CD14-positive monocyte (primary cell): ENCODE measurements around the gene CDH23. TPM values are rescaled to one million over a fixed set of nuclear protein-coding genes. Genes with fewer than 3 reads are reported as not detected.

Experiments
- DNase-seq, 3 donors: peaks; one replicate each; pipeline ENCODE4 v3.0.0-alpha.2; 2011 to 2022
- H2AFZ ChIP-seq: 2 replicates; pipeline ENCODE4 v1.6.0; 2012; ENCODE audit warnings: mild to moderate bottlenecking, low read depth, low read length, inconsistent platforms; ENCODE audit not compliant: insufficient read depth, poor library complexity, severe bottlenecking
- H3K27ac ChIP-seq, 2 donors: 1 replicate in 1 of 2; 2 replicates in 1 of 2; pipeline ENCODE4 v1.5.1; 2012 to 2013; ENCODE audit warnings: low read length in 2 of 2, control low read depth in 1 of 2, inconsistent platforms in 1 of 2, low read depth in 1 of 2, mild to moderate bottlenecking in 1 of 2
- H3K27me3 ChIP-seq, 2 donors: one replicate each; pipeline versions ENCODE4 v1.6.0 to v1.6.1; 2011 to 2013; ENCODE audit warnings: low read length in 2 of 2; ENCODE audit not compliant: control insufficient read depth in 2 of 2, insufficient read depth in 2 of 2
- H3K36me3 ChIP-seq, 2 donors: replicated peaks in 1 of 2; 1 replicate in 1 of 2; 2 replicates in 1 of 2; pipeline versions ENCODE4 v1.5.1 to v1.6.1; 2012 to 2013; ENCODE audit warnings: low read length in 2 of 2, control low read depth in 1 of 2, inconsistent platforms in 1 of 2, mild to moderate bottlenecking in 1 of 2; ENCODE audit not compliant: insufficient read depth in 2 of 2, control insufficient read depth in 1 of 2
- H3K4me1 ChIP-seq, 2 donors: 1 replicate in 1 of 2; 2 replicates in 1 of 2; pipeline versions ENCODE4 v1.5.1 to v1.6.1; 2012 to 2013; ENCODE audit warnings: low read length in 2 of 2, control low read depth in 1 of 2, inconsistent platforms in 1 of 2, mild to moderate bottlenecking in 1 of 2, moderate library complexity in 1 of 2; ENCODE audit not compliant: insufficient read depth in 2 of 2, control insufficient read depth in 1 of 2
- H3K4me2 ChIP-seq: replicated peaks from 2 replicates; pipeline ENCODE3; 2012; ENCODE audit warnings: low read length, moderate library complexity, mild to moderate bottlenecking; ENCODE audit not compliant: poor library complexity, severe bottlenecking; ENCODE audit errors: extremely low read depth
- H3K4me3 ChIP-seq, 3 experiments: fragments of 200-600 bp in 1 of 3; sonication (generic) in 1 of 3; replicated peaks in 1 of 3; 1 replicate in 2 of 3; 2 replicates in 1 of 3; pipeline ENCODE4 v1.5.1; 2011 to 2013; ENCODE audit warnings: low read length in 3 of 3, mild to moderate bottlenecking in 3 of 3, control low read depth in 2 of 3, low read depth in 2 of 3, inconsistent platforms in 1 of 3, moderate library complexity in 1 of 3
- H3K79me2 ChIP-seq: 2 replicates; pipeline ENCODE4 v1.6.0; 2012; ENCODE audit warnings: mild to moderate bottlenecking, control low read depth, inconsistent platforms, low read length, moderate library complexity; ENCODE audit not compliant: insufficient read depth
- H3K9ac ChIP-seq: 2 replicates; pipeline ENCODE4 v1.6.0; 2017; ENCODE audit warnings: low read length, mild to moderate bottlenecking; ENCODE audit not compliant: insufficient read depth, poor library complexity, severe bottlenecking
- H3K9me3 ChIP-seq, 2 donors: replicated peaks in 1 of 2; 1 replicate in 1 of 2; 2 replicates in 1 of 2; pipeline versions ENCODE4 v1.5.1 to v1.6.1; 2012 to 2013; ENCODE audit warnings: low read length in 2 of 2, control low read depth in 1 of 2; ENCODE audit not compliant: control insufficient read depth in 1 of 2, insufficient read depth in 1 of 2
- H4K20me1 ChIP-seq: 2 replicates; pipeline ENCODE4 v1.6.0; 2012; ENCODE audit warnings: mild to moderate bottlenecking, low read length, control low read depth, moderate library complexity; ENCODE audit not compliant: insufficient read depth
- H3K27ac Mint-ChIP-seq, 7 donors: one replicate each; pipeline ENCODE4 v1.8.0; 2020; ENCODE audit warnings: mild to moderate bottlenecking in 7 of 7, mixed read lengths in 7 of 7, moderate library complexity in 6 of 7, inconsistent platforms in 2 of 7
- H3K27me3 Mint-ChIP-seq, 3 donors: one replicate each; pipeline ENCODE4 v1.8.0; 2021 to 2022; ENCODE audit warnings: low read depth in 3 of 3, mild to moderate bottlenecking in 3 of 3, mixed read lengths in 3 of 3, moderate library complexity in 3 of 3, inconsistent platforms in 1 of 3
- H3K36me3 Mint-ChIP-seq, 2 donors: one replicate each; pipeline ENCODE4 v1.8.0; 2020; ENCODE audit warnings: mixed read lengths in 2 of 2, inconsistent platforms in 1 of 2, mild to moderate bottlenecking in 1 of 2
- H3K4me1 Mint-ChIP-seq: one replicate; pipeline ENCODE4 v1.8.0; 2020; ENCODE audit warnings: mild to moderate bottlenecking, mixed read lengths
- H3K4me3 Mint-ChIP-seq, 2 donors: one replicate each; pipeline ENCODE4 v1.8.0; 2020; ENCODE audit warnings: mild to moderate bottlenecking in 2 of 2, mixed read lengths in 2 of 2, moderate library complexity in 1 of 2
- H3K9me3 Mint-ChIP-seq, 7 donors: one replicate each; pipeline ENCODE4 v1.8.0; 2020 to 2022; ENCODE audit warnings: mixed read lengths in 7 of 7, mild to moderate bottlenecking in 6 of 7, moderate library complexity in 6 of 7, inconsistent platforms in 2 of 7
- WGBS: methylation state at CpG from one replicate; pipeline ENCODE4 v1.1.5; 2013; ENCODE audit warnings: missing lambda C conversion rate; ENCODE audit not compliant: insufficient coverage; 5-methylcytosine and 5-hydroxymethylcytosine counted together
- intact Hi-C, 2 donors: fragments of 100-400 bp; cut with micrococcal nuclease; formaldehyde crosslinking; loops; one replicate each; pipeline versions ENCODE4 v1.15.0 to v1.15.1; 2023
- polyA plus RNA-seq, 3 donors: library from polyadenylated mRNA; depleted of rRNA in 1 of 3; unstranded in 2 of 3; stranded (reverse) in 1 of 3; fragments of 300-500 nt in 2 of 3; fragments of >200 nt in 1 of 3; fragmentation: Illumina TruSeq in 2 of 3; gene quantifications; 1 replicate in 2 of 3; 2 replicates in 1 of 3; pipeline ENCODE4 v1.2.3, GENCODE V29; 2012 to 2021
- TF ChIP-seq, protein P1 (sequence below): fragments of 200-600 bp; IDR thresholded peaks from one replicate; pipeline ENCODE4 v1.8.0; 2022; ENCODE audit warnings: antibody characterized with exemption, mild to moderate bottlenecking

CDH23 gene
- polyA plus RNA-seq, 3 donors = 8.2 to 36.2 (median 10.5) TPM

DNA sequence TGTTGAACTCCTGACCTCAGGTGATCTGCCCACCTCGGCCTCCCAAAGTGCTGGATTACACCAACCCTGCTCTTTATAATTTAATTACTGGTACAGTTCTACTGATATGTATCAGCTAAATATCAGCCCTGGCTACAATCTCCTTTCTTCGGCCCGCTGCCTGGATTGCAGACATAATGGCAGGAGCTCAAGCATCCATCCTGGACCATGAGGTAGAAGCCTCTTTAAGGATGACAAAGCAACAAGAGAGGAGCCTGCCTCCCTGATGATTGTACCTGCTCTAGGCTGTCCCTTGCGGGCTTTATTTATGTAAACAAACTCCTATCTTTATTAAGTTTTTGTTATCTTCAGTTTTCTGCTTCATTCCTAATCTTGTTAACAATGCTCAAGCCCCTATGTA, 459.9 kb downstream of the CDH23 start:
- peaks cover 0 to 3% (median 0%) of the 10 kb centered on the region in 7 donors for H3K9me3 Mint-ChIP-seq
- intact Hi-C loops = no loop called here
- TF ChIP-seq, protein P1, sequence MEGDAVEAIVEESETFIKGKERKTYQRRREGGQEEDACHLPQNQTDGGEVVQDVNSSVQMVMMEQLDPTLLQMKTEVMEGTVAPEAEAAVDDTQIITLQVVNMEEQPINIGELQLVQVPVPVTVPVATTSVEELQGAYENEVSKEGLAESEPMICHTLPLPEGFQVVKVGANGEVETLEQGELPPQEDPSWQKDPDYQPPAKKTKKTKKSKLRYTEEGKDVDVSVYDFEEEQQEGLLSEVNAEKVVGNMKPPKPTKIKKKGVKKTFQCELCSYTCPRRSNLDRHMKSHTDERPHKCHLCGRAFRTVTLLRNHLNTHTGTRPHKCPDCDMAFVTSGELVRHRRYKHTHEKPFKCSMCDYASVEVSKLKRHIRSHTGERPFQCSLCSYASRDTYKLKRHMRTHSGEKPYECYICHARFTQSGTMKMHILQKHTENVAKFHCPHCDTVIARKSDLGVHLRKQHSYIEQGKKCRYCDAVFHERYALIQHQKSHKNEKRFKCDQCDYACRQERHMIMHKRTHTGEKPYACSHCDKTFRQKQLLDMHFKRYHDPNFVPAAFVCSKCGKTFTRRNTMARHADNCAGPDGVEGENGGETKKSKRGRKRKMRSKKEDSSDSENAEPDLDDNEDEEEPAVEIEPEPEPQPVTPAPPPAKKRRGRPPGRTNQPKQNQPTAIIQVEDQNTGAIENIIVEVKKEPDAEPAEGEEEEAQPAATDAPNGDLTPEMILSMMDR = no peak
- H3K79me2 ChIP-seq = no peaks in the 10 kb centered on the region
- H3K4me3 Mint-ChIP-seq = no peak overlapping the region
- WGBS = 100% methylated on average over 3 of the region's 4 CpGs
- no peaks in the 10 kb centered on the region for H3K9me3 ChIP-seq
- no peaks in the 10 kb centered on the region for H4K20me1 ChIP-seq
- H3K27ac Mint-ChIP-seq = peak overlapping the region in 5 of 7 donors; percentile 3 to 49 (median 42)
- no peak overlapping the region for H2AFZ ChIP-seq
- H3K36me3 ChIP-seq = no peaks in the 10 kb centered on the region
- no peak overlapping the region for H3K9ac ChIP-seq
- DNase-seq = no peak
- no peak overlapping the region for H3K27ac ChIP-seq
- H3K4me1 Mint-ChIP-seq = peaks cover 59% of the 10 kb centered on the region
- H3K4me2 ChIP-seq = no peak overlapping the region
- H3K36me3 Mint-ChIP-seq = peaks cover 2 to 6% of the 10 kb centered on the region in 2 donors
- peaks cover 0 to 5% (median 0%) of the 10 kb centered on the region in 3 donors for H3K27me3 Mint-ChIP-seq
- peaks cover 57 to 61% of the 10 kb centered on the region in 2 donors for H3K4me1 ChIP-seq
- H3K27me3 ChIP-seq = no peaks in the 10 kb centered on the region
- no peak overlapping the region for H3K4me3 ChIP-seq

DNA sequence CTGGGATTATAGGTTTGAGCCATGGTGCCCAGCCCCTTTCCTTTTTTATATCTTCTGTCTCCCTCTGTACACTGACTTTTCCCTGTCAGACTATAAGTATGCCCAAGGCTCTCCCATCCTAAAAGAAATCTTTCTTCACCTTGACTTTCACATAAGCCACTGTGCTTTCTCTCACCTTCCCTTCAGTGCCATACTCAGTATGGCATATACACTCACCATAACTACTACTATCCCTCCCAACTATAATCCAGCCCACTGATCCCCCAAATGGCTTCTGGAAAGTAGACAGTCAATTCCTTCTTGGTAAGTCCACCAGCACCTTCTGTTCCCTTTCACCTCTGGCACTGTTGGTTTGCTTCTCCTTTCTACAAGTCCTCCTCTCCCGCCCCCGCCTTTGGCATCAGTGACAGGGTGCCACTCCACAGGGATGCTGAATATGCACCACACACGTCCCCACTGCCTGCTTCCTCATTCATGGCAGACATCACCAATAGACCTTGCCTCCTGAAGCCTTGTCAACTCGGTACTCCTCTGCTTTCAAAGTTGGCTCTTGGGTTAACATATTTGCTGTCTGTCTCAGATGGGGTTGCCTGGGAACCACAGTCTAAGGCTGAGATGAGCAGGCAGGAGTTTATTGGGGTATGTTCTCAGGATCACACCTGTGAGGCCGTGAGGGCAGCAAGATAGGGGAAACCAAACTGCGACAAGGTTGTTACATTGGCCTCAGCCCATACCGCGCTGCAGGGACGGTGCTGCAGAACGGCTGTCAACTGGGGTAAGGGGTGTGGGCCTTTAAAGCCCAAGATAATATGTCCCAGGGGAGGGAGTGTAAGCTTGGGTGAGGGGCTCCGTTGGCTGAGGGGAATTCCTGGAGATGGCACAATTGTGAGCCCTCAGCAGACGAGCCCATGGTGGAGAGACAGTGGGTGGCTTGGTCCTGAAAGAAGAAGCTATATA, 461.5 kb downstream of the CDH23 start:
- 93% methylated on average over 8 of the region's 12 CpGs for WGBS
- Mint-ChIP-seq H3K4me3 (peak overlapping the region in 1 of 2 donors; percentile 18), H3K27ac (peak overlapping the region; percentile 28 to 96 (median 64))

More for the DNA sequence above, 461.5 kb downstream of the CDH23 start:
- no peak overlapping the region for H2AFZ ChIP-seq
- TF ChIP-seq, protein P1 = no peak
- Mint-ChIP-seq H3K27me3 (peaks cover 0 to 5% (median 0%) of the 10 kb centered on the region in 3 donors), H3K36me3 (peaks cover 0 to 5% of the 10 kb centered on the region in 2 donors), H3K4me1 (peaks cover 46% of the 10 kb centered on the region), H3K9me3 (no peaks in the 10 kb centered on the region)
- no peak overlapping the region for H3K9ac ChIP-seq
- DNase-seq = peak; percentile 57 to 77 (median 70)
- no peaks in the 10 kb centered on the region for H4K20me1 ChIP-seq
- no peaks in the 10 kb centered on the region for H3K79me2 ChIP-seq
- H3K27ac ChIP-seq = no peak overlapping the region
- H3K27me3 ChIP-seq = no peaks in the 10 kb centered on the region
- intact Hi-C loops = no loop called here
- no peak overlapping the region for H3K4me2 ChIP-seq
- no peak overlapping the region for H3K4me3 ChIP-seq
- no peaks in the 10 kb centered on the region for H3K36me3 ChIP-seq
- H3K4me1 ChIP-seq = peaks cover 45 to 48% of the 10 kb centered on the region in 2 donors
- no peaks in the 10 kb centered on the region for H3K9me3 ChIP-seq
